DMS114 treated with DMSO at 0.1 percent for 48 hours (cell line): ENCODE measurements around the gene TMEM163.

ENCODE experiments used
- DNase-seq: peaks from one replicate; lab custom pipeline; 2025; ENCODE audit not compliant: unreplicated experiment; lab: John Stamatoyannopoulos, UW

TMEM163 gene

DNA sequence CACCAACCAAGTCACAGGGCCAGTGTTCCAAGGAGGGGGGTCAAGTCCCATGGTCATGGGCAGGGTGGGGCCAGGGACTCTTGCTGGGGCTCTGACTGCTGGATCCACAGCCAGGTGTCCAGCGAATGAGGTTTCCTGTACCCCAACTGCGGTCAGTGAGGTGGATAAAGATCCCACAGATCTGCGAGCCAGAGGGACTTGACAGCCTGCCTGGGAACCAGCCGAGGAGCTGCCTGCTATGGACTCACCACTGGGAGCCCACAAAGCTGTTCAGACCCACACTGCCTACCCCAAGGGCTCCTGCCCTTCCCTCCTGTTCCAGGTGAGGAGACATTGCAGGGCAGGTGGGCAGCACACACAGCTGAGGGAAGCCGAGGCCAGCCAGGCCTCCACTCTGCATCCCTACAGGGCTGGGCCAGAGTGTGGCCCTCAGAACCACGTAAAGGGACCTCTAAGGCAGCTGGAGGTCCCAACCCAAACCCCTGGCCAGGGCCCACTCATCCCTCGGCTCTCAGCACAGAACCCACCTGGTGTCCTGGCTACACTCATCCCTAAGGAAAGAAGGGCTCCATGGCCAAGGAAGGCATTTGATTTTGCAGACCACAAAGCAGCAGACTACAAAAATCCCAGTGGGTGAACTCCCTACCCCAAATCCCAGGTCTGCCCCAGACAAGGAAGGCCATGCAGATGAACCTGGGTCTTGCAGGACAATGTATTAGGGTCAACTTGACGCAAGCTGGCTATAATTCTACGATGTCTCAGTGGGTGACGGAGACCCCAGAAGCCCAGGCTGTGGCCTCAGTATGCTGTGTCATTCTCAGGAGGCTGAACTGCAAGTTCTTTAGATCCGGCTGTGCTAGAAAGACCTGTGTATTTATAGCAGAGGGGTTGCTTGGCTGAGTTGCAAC, 255.8 kb downstream of the TMEM163 start:
- DNase-seq: no peak

- no peak for DNase-seq
Observed at GRCh38 chr2:134462275-134462674, 256.5 kb downstream of the TMEM163 start.

DNA sequence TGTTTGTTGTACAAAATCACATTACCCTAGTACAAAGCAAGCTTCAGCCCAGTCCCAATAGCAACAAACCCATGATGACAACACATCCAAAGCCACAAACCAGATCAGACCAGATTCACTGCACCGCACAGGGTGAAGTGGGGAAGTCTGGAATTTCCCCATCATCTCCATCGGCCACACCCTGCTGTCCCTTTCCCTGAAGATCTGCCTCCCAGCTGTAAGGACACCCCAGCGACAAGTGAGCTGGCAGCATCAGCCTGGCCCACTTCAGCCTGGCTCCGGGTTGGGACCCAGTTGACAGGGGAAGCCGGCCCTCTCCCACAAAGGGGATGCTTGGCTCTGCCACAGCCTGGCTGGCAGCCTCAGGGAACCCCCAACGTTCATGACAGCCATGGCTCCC, 257.3 kb downstream of the TMEM163 start:
- DNase-seq: no peak

DNA sequence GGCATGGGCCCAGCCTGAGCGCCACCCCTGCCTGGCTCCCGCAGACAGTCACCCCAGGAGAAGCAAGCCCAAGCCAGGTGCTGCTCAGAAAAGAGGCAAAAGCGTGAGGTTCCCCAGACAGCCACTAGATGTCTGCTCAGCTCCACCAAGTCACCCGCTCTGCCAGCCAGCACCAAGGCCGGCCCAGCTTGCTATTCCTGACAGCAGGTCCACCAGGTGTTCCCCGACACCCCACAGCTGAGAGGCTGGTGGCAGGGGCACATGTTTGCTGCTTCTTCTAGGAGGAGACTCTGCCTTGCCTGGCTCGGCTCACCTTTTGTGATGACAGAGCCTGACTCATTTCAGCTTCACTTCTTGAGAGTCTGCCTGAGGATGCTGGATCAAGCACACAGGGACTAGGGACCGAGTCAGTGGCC, 258.2 kb downstream of the TMEM163 start:
- DNase-seq: peak; percentile 23

DNA sequence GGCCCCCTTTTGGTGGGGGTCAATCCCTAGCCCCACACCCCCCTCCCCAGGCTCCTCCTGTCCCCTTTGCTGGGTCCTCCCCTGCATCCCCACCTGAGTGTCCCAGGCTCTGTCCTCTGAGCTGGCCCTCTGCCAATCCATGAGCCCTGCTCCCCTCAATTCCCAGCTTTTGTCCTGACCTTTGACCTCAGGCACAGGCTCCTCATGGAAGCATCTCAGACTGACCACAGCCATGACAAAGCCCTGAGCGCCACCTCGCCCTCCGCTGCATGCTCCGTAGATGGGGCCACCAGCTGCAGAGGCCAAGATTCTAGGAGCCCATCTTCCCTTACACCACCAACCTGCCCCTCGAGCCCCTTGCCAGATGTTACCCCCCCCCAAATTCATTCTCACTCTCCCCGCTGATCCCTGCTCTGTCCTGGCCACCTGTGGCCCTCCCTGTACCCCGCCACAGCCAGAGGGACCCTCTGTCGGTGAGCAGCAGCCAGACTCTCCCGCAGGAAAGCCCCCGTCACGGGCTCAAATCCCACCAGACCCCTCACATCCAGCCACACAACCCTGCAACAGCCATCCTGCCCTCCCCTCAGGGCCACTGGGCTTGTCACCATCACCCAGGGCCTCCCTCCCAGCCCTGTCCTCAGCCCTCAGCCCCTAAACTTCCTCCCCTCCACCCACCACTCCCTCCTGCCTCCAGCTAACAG, 258.9 kb downstream of the TMEM163 start:
- no peak for DNase-seq

DNA sequence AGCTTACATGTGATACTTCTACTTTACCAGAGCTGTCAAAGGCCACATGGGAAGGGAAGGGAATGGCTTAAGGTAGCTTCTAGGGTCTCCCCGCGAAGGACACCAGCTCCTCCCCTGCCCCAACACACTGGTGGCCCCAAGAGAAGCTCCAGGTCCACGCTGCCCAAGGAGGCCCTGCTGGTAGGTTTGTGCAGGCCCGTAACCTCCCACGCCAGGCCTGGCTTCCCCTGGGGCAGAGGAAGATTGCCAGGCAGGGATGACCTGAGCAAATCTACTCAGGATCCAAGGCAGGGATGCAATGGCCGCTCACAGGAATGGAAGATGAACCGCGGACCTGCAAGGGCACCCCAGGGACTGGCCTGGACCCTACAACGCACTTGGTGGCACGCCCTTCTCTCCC, 259.9 kb downstream of the TMEM163 start:
- DNase-seq: no peak

DNA sequence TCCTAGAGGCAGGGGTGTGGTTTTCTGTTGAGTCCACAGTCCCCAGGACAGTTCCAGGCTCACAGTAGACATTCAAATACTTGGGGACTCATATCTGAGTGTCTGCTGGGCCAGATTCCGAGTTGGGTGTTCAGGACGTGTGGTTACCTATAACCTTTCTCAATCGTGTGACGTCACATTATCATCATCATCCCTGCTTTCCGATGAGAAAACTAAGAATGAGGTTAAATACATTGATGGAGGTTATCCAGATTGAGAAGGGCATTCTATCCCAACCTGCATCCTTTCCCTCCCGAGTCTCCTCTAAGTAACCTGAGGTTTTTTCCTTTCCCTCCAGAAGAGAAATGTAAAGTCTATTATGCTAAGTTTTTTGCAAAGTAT, 260.3 kb downstream of the TMEM163 start:
- DNase-seq: no peak

GRCh38 chr2:134457765-134458472, 260.9 kb downstream of the TMEM163 start:
- no peak for DNase-seq

DNA sequence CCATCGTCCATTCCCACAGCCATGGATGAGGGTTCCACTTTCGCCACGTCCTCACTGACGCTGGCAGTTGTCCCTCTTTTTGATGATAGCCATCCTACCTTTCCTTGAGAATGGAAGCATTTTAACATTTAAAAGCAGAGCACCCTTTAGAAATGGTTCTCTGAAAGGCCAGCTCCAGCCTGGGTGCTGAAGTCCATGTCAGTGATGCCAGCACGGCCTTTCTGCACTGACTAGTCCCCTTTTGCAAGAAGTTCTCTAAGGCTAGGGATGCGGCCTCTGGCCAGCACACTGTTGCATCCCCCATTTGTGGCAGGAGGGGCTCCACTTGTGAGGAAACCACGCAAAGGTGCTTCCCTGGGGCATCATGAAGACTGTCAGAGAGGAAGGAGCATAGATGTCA, 261.4 kb downstream of the TMEM163 start:
- no peak for DNase-seq

DNA sequence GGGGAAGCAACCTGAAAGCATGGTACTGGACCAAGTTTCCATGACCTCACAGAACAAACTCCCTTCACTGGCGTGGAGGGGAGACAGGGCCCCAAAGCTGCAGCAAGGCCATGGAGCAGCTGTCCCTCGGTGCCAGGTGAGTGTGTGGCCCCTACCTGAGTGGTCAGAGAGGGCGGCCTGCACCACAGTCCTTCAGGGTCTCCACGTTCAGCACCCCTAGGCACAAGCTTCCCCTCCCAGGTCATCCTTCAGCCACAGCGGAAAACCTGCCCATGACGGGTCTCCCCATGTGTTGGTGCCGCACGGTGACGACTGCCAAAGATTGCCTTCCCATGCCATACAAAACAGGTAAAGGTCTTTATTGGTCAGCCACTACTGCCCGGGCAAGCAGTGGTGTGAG, 263.4 kb downstream of the TMEM163 start:
- DNase-seq: no peak

DNA sequence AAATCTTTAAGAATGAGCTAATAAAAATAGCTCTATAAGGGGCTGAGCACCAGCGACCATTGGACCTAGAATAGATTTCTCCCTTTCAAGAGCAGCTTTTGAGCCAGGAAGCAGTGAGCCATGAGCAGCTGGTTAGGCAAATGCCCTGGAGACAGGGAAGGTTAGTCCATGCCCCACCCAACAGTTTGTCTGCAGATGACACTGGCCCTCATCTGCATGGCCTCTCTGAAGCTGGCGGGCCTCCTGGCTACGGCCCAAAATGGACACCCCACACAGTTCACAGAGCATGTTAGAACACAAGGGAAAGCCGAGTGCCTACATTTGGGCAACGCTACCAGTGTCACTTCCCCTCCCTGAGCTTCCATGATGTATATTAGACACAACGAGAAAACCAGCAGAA, 263.9 kb downstream of the TMEM163 start:
- no peak for DNase-seq

- DNase-seq: no peak
Observed at GRCh38 chr2:134454426-134454825, 264.4 kb downstream of the TMEM163 start.

DNA sequence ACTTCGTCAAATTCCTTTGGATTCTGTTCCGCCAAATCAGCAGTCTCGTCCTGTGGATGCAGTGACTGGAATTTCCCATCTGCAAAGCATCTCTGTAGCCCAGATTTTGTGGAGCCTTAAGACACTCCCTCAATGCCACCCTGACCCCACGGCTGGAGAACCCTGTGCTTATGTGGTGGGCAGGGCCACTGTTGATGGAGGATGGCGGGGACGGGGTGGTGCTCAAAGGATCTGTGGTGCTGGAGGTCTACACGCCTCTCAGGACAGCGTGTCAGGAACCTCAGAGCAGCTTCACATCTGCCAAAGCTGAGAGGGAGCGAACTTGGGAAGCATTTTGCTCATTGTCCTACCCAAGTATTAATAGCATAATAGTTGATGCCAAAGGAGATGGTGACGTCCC, 264.8 kb downstream of the TMEM163 start:
- no peak for DNase-seq

DNA sequence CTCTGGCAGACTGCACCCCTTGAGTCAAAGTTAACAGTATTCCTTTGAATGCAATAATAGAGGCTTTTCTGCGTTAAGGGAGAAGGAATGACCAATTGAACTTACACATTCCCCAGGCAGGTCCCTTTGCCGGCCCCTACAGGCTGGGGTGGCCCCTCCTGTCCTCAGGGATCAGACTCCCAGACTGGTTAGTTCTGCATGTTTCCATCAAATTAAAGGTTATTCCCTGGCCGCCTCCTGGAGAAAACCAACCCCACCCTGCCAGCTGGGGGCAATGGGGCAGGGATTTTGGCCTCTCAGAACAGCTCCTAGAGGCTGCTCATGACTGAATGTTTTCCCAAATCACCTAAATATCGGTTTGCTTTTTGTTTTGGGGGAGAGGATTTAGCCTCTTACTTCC, 265.3 kb downstream of the TMEM163 start:
- no peak for DNase-seq

- no peak for DNase-seq
Observed at GRCh38 chr2:134452042-134452733, 266.6 kb downstream of the TMEM163 start.

GRCh38 chr2:134451347-134451630, 267.5 kb downstream of the TMEM163 start:
- no peak for DNase-seq

DNA sequence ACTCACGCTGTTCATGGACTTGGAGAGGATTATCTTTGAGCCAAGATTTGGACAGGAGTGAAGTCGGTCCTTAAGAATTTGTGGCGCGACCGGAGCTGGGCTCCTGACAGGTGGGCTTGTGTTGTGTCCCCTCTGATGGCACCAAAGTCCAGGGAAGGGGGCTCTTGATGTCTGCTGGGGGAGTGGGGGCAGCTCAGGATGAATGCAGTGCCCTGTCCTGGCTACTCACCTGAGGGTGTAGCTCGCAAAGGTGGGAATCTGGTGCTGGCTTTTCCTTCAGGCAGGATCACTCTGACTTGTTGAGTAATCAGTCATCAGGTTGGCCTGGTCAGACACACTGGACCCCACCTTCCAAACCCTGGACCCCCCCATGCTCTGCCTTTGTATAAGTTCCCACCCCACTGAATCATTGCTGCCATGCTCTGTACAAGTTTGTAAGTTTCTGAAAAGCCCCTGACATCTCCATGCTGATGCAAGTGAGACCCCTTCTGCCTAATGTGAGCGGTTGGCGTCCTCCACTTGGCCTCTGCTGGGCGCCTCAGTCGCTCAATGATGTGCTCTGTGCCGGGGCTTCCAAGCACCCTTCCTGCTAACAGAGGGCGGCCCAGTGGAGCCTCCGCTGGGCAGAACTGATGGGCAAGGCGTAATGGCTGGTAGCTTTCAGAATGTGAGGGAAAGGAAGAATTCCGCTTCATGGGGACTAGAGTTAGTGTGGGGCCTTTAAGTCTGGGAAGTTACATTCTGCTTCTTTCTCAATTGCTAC, 268.9 kb downstream of the TMEM163 start:
- DNase-seq: no peak

GRCh38 chr2:134449157-134449556, 269.6 kb downstream of the TMEM163 start:
- no peak for DNase-seq

GRCh38 chr2:134448650-134449049, 270.1 kb downstream of the TMEM163 start:
- no peak for DNase-seq

DNA sequence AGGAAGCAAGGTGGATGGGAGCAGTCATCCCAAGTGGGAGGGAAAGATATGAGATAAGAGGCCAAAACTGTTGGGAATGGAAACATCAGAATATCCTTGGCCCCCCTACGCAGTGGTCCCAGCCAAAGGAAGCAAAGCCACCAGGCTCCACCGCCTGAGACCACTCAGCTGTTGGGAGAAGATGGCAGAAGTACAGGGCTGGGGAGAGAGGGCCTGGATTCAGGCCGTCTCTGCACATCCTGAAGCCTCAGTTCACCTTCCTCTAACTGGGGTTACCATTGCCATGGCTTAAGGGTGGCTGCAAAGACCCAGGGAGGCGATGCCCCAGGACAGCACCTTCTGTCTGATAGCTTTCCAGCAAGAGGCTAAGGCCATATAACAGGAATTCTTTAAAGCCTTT, 271.1 kb downstream of the TMEM163 start:
- DNase-seq: no peak
